CD4-positive, alpha-beta T cell treated with Interleukin-17A for 1 hour (primary cell): Measurements from ENCODE around the gene PCDHA7.
"Not testable (repeated sequence)": the region's sequence is repeated elsewhere in the genome, so short reads cannot be mapped to it uniquely, and the experiment has no call there.

Experiments used
- DNase-seq: peaks from one replicate; pipeline ENCODE4 v3.0.0-alpha.2; 2020

The PCDHA7 gene

GRCh38 chr5:140823475-140823874 is 10.6 kb upstream of the PCDHA7 start:
- DNase-seq = no peak

GRCh38 chr5:140827704-140828361 is 6.2 kb upstream of the PCDHA7 start, which contains the start of gene PCDHA6:
Gene PCDHA6 (plus strand): TSS chr5:140827960. CDS start chr5:140828092, 132 bp downstream.
- no peak for DNase-seq

DNA sequence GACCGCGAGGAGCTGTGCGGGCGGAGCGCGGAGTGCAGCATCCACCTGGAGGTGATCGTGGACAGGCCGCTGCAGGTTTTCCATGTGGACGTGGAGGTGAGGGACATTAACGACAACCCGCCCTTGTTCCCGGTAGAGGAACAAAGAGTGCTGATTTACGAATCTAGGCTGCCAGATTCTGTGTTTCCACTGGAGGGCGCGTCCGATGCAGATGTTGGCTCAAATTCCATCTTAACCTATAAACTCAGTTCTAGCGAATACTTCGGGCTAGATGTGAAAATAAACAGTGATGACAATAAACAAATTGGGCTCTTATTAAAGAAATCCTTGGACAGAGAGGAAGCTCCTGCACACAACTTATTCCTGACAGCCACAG is 5.7 kb upstream of the PCDHA7 start:
- no peak for DNase-seq

- DNase-seq = not testable (repeated sequence)
These were observed 4.3 kb upstream of the PCDHA7 start for GRCh38 chr5:140829511-140830501.

GRCh38 chr5:140834439-140835008 is 455 bp downstream of the PCDHA7 start:
- DNase-seq = not testable (repeated sequence)

- no peak for DNase-seq
These were observed 1.8 kb downstream of the PCDHA7 start for GRCh38 chr5:140835622-140836510.

DNA sequence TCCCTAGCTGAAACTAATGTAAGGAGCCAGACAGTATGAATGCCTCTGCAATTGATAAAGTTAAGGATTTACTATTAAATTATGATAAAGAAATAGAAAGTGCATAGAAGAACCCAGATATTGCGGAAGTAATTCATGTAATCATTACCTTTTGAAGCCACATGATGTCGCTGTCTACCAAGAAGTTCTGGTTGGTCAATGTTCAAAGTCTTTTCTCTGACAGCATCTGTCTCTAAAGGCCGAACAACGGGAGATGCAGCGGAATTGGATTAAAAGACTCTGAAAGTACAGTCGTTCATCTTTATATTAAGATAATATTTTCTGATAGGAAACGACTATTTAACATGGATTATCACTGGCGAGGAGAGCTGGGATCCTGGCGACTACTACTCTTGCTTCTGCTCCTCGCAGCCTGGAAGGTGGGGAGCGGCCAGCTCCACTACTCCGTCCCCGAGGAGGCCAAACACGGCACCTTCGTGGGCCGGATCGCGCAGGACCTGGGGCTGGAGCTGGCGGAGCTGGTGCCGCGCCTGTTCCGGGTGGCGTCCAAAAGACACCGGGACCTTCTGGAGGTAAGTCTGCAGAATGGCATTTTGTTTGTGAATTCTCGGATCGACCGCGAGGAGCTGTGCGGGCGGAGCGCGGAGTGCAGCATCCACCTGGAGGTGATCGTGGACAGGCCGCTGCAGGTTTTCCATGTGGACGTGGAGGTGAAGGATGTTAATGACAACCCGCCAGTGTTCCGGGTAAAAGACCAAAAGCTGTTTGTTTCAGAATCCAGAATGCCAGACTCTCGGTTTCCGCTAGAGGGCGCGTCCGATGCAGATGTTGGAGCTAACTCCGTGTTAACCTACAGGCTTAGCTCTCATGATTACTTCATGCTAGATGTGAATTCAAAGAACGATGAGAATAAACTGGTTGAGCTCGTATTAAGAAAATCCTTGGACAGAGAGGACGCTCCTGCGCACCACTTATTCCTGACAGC is 7.2 kb downstream of the PCDHA7 start, which contains the start of gene PCDHA8:
Gene PCDHA8, plus strand, starts transcription at position 210 of the 985 bp plus-strand sequence. Its CDS starts 135 bp downstream, at position 345.
- no peak for DNase-seq

DNA sequence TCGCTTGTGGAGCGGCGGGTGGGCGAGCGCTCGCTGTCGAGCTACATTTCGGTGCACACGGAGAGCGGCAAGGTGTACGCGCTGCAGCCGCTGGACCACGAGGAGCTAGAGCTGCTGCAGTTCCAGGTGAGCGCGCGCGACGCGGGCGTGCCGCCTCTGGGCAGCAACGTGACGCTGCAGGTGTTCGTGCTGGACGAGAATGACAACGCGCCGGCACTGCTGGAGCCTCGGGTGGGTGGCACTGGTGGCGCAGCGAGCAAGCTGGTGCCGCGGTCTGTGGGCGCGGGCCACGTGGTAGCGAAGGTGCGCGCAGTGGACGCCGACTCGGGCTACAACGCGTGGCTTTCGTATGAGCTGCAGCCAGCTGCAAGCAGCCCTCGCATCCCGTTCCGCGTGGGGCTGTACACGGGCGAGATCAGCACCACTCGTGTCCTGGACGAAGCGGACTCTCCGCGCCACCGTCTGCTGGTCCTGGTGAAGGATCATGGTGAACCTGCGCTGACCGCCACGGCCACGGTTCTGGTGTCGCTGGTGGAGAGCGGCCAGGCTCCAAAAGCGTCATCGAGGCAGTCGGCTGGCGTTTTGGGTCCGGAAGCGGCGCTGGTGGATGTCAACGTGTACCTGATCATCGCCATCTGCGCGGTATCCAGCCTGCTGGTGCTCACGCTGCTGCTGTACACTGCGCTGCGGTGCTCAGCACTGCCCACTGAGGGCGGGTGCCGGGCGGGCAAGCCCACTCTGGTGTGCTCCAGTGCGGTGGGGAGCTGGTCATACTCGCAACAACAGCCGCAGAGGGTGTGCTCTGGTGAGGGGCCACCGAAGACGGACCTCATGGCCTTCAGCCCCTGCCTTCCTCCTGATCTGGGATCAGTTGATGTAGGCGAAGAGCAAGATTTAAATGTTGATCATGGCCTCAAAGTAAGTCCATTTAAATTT is 9.0 kb downstream of the PCDHA7 start:
- no peak for DNase-seq

- DNase-seq = not testable (repeated sequence)
These were observed 14.4 kb downstream of the PCDHA7 start, which contains the start of gene PCDHA9 for GRCh38 chr5:140848139-140849102. Gene PCDHA9 (plus strand): TSS chr5:140848382. CDS start chr5:140848496, 114 bp downstream.

DNA sequence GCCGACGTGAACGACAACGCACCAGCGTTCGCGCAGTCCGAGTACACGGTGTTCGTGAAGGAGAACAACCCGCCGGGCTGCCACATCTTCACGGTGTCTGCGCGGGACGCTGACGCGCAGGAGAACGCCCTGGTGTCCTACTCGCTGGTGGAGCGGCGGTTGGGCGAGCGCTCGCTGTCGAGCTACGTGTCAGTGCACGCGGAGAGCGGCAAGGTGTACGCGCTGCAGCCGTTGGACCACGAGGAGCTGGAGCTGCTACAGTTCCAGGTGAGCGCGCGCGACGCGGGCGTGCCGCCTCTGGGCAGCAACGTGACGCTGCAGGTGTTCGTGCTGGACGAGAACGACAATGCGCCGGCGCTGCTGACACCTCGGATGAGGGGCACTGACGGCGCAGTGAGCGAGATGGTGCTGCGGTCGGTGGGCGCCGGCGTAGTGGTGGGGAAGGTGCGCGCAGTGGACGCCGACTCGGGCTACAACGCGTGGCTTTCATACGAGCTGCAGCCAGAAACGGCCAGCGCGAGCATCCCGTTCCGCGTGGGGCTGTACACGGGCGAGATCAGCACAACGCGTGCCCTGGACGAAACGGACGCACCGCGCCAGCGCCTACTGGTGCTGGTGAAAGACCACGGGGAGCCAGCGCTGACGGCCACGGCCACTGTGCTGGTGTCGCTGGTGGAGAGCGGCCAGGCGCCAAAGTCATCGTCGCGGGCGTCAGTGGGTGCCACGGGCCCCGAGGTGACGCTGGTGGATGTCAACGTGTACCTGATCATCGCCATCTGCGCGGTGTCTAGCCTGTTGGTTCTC is 16.0 kb downstream of the PCDHA7 start:
- DNase-seq = not testable (repeated sequence)

DNA sequence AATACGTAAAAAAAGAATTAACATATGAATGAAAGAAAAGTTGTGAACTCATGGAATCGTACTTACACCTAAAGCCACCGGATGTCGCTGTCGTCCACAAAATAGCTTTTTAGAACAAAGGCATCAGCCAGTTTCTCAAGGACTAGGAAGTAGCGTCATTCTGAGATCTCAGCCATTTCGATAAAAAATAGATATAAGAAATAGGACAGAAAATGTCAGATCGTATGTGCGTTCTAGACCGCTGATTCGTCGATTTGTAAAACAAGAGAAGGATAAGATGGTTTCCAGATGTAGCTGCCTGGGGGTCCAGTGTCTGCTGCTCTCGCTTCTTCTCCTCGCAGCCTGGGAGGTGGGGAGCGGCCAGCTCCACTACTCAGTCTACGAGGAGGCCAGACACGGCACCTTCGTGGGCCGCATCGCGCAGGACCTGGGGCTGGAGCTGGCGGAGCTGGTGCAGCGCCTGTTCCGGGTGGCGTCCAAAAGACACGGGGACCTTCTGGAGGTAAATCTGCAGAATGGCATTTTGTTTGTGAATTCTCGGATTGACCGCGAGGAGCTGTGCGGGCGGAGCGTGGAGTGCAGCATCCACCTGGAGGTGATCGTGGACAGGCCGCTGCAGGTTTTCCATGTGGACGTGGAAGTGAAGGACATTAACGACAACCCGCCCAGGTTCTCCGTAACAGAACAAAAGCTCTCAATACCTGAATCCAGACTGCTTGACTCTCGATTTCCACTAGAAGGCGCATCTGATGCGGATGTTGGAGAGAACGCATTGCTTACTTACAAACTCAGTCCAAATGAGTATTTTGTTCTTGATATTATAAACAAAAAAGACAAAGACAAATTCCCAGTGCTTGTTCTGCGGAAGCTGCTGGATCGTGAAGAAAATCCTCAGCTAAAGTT is 22.0 kb downstream of the PCDHA7 start, which contains the start of gene PCDHA10:
Gene PCDHA10, plus strand, starts transcription at position 126 of the 903 bp plus-strand sequence. Its CDS starts 152 bp downstream, at position 278.
- DNase-seq = no peak

DNA sequence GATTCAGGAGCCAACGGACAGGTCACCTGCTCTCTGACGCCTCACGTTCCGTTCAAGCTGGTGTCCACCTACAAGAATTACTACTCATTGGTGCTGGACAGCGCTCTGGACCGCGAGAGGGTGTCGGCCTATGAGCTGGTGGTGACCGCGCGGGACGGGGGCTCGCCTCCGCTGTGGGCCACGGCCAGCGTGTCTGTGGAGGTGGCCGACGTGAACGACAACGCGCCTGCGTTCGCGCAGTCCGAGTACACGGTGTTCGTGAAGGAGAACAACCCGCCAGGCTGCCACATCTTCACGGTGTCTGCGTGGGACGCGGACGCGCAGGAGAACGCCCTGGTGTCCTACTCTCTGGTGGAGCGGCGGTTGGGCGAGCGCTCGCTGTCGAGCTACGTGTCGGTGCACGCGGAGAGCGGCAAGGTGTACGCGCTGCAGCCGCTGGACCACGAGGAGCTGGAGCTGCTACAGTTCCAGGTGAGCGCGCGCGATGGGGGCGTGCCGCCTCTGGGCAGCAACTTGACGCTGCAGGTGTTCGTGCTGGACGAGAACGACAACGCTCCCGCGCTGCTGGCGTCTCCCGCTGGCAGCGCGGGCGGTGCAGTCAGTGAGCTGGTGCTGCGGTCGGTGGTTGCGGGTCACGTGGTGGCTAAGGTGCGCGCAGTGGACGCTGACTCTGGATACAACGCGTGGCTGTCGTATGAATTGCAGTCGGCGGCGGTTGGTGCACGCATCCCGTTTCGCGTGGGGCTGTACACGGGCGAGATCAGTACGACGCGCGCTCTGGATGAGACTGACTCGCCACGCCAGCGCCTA is 23.3 kb downstream of the PCDHA7 start:
- no peak for DNase-seq

DNA sequence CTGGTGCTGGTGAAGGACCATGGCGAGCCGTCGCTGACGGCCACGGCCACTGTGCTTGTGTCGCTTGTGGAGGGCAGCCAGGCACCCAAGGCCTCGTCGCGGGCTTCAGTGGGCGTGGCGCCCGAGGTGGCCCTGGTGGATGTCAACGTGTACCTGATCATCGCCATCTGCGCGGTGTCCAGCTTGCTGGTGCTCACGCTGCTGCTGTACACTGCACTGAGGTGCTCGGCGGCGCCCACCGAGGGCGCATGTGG is 23.8 kb downstream of the PCDHA7 start:
- DNase-seq = no peak

DNA sequence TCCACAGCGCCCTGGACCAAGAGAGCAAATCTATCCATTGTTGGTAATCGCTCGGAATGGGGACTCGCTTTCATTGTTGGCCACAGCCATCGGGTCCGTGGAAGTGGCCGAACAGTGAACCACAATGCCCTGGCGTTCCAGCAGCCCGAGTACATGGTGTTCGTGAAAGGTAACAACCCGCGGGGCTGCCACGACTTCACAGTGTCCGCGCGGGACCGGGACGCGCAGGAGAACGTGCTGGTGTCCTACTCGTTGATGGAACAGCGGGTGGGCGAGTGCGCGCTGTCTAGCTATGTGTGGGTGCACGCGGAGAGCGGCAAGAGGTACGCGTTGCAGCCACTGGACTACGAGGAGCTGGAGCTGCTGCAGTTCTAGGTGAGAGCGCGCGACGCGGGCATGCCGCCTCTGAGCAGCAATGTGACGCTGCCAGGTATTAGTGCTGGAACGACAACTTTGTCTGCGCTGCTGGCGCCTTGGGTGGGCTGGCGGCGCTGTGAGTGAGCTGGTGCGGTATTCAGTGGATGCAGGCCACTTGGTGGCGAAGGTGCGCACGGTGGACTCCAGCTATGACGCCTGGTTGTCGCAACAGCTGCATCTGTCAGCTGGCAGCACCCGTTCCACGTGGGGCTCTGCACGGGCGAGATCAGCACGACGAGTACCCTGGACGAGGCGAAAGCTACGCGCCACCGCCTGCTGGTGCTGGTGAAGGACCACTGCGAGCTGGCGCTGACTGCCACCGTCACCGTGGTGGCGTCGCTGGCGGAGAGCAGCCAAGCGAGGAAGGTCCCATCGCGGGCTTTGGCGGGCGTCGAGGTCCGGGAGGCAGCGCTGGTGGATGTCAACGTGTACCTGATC is 28.6 kb downstream of the PCDHA7 start:
- no peak for DNase-seq
